HG03280 (cell line): ENCODE results near the gene DIP2B.
"Not testable (repeated sequence)": the region's sequence is repeated elsewhere in the genome, so short reads cannot be mapped to it uniquely, and the experiment has no call there.

Experiments
- ATAC-seq: cut with Tn5 transposase; IDR thresholded peaks from one replicate; pipeline ENCODE4 v1.9.1; 2021; ENCODE audit warnings: mild to moderate bottlenecking, moderate library complexity; ENCODE audit not compliant: unreplicated experiment

Gene DIP2B

DNA sequence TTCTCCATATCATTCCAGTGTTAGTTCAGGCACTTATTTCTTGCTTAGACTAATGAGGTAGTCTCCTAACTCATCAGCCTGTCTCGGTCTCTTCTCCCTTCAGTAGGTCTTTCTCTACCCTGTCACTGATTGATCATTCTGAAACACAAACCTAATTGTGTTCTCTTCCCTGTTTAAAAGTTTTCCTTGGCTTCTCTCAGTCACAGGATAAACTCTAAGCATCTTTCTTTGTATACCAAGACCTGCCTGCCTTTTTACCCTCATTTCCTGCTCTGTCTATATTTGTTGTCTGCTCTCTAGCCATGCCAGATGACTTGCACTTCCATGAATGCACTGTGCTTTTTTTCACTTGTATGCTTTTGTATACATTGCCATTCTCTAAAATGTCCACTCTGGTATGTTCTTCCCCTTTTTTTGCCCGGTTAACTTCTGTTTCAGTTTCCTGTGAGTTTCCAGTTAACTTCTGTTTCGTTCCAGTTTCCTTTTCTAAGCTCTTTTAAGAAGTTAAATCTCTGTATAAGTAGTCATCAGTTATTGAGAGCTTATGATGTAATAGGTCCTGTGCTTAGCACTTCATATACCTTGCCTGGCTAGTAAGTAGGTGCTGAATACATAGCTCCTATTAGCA, 12.8 kb downstream of the DIP2B start:
- peak; percentile 68 for ATAC-seq

DNA sequence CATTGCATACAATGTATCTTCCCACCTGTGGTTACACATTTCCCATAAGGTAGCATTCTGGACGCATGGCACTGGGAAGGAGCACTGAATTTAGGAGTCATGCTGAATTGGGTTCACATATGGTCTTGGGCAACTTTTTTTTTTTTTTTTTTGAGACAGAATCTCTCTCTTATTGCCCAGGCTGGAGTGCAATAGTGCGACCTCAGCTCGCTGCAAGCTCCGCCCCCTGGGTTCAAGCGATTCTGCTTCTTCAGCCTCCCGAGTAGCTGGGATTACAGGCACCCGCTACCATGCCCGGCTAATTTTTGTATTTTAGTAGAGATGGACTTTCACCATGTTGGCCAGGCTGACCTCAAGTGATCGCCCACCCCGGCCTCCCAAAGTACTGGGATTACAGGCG, 13.3 kb downstream of the DIP2B start:
- no peak for ATAC-seq

DNA sequence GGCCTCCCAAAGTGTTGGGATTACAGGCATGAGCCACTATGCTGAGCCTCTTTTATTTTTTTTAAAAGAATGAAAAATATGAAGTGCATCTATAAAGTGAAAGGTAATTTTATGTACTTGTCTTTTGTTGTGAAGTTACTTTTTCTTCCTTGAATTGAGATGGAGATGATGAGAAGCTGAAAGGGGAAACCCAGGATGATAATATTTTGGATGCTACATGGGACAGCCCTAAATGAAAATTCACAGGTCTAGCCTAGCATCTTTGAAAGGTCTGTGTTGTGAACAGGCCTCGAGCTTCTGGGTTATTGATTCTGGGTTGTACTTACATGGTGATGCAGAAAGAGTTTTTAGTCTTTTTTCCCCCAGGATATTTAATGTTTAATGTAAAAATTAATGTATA, 14.6 kb downstream of the DIP2B start:
- ATAC-seq = no peak

DNA sequence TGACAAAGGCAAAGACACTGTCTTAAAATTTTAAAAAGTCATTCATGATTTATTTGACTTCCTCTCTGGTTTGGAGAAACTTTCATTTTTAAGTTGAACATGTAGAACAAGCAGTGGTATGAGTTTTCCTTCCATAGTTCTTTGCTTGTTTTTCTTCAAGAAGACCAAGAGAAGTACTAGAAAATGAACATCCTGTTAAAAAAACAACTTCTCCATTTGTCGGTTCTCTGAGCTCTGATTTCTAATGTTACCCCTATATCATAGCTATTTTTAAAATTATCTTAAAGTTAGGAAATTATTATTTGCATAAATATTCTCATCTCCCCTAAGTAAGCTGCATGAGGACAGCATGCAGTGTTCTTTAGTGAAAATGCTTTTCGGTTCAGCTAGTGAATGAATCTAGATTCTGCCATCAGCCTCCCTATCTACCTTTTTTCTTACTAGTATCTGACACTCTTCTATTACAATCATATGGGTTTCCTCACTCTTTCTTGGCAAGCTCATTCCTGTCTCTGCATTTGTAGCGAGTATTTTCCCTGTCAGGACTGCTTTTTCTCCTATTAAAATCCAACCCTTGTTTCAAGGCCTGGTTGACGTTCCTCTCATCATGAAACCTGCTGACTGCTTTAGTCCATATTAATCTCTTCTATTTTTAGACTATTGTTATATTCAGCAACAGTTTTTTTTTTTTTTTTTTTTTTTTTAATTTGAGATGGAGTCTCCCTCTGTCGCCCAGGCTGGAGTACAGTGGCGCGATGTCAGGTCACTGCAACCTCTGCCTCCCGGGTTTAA, 15.8 kb downstream of the DIP2B start:
- no peak for ATAC-seq

DNA sequence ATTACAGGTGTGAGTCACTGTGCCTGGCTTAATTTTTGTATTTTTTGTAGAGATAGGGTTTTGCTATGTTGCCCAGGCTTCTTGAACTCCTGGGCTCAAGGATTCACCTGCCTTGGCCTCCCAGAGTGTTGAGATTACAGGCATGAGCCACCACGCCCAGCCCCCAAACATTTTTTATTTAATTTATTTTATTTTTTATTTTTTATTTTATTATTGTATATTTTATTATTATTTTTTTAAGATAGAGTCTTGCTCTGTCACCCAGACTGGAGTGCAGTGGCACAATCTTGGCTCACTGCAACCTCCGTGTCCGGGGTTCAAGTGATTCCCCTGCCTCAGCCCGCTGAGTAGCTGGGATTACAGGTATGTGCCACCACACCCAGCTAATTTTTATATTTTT, 17.0 kb downstream of the DIP2B start:
- ATAC-seq = not testable (repeated sequence)

DNA sequence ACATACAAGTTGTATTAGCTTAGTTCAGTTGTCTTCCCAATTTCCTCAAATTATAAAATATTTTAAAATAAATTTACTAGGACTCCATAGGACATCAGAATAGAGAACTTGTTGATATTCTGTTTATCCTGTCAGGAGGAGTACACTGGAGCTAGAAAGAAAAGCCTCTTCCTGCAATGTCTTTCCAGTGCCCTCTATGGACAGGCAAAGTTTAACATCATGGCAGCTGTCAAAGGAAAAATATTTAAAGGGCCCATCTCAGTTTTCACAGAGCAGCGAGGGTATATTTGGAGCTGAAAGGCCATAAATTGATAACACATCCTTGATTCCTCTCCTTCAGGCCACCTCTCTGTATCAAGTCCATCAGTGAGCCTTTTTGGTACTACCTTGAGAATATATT, 19.0 kb downstream of the DIP2B start:
- ATAC-seq = no peak

DNA sequence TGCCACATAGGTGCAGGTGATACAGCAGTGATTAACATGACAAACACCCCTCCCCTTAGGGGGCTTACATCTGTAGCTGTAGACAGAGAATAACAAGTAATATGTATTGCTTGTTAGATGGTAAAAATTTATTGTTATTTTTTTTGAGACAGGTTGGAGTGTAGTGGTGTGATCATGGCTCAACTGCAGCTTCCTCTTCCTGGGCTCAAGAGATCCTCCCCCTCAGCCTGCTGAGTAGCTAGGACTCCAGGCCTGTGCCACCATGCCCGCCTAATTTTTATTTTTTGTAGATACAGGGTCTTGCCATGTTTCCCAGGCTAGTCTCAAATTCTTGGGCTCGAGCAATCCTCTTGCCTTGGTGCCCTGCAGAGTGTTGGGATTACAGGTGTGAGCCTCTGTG, 19.8 kb downstream of the DIP2B start:
- ATAC-seq = no peak

DNA sequence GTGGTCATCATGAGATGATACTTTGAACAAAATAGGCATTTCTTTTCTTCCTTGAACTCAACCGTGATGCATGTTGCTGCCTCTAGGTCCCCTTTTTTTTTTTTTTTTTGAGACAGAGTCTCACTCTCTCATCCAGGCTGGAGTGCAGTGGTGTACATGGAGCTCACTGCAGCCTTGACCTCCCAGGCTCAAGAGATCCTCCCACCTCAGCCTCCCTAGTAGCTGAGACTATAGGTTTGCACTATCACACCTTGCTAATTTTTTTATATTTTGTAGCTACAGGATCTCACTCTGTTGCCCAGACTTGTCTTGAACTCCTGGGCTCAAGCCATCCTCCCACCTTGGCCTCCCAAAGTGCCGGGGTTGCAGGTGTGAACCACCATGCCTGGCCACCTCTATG, 20.6 kb downstream of the DIP2B start:
- no peak for ATAC-seq

DNA sequence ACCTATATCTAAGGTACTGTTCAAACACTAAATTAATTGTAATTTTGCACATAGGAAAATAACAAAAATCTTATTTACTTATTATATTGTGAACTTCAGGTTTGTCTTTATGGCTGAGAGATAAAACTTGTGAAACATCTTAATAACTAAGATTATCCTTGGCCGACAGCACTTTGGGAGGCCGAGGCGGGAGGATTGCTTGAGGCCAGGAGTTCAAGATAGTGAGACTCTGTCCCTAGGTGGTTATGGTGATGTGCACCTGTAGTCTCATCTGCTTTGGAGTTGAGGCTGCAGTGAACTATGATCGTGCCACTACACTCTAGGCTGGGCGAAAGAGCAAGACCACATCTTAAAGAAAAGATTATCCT, 22.6 kb downstream of the DIP2B start:
- no peak for ATAC-seq

DNA sequence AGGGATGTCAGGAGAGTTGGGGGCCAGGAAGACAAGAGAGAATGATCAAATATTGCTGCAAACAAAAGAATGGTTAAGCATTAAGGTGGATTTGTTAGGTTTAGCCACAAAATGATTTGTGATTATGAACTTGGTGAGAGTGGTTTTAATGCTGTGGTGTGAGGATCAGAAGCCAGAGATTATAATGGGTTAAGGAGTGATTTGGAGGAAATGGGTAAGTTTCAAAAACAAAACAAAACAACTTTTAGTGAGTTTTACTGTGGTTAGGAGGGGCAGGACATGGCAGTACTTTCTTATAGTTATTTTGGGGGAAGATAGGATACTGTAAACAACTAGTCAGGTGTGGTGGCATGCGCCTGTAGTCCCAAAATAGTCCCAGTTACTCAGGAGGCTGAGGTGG, 24.0 kb downstream of the DIP2B start:
- no peak for ATAC-seq

DNA sequence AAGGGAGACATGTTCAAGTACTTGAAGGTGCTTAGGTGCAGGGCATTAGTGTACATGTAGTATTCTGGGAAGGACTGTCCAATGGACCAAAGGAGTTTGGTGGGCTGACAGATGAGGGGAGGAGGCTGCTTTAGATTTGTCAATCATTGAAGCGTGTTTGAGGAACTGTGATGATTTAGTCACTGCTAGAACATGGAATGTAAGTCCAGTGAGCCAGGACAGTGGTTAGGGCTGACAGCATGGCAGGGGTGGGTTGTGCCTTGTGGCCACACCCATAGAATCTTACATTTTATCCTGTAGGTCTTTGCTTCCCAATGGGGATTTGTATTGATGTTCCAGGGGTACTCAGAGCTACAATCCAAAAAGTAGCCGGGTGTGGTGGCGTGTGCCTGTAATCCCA, 24.6 kb downstream of the DIP2B start:
- no peak for ATAC-seq

DNA sequence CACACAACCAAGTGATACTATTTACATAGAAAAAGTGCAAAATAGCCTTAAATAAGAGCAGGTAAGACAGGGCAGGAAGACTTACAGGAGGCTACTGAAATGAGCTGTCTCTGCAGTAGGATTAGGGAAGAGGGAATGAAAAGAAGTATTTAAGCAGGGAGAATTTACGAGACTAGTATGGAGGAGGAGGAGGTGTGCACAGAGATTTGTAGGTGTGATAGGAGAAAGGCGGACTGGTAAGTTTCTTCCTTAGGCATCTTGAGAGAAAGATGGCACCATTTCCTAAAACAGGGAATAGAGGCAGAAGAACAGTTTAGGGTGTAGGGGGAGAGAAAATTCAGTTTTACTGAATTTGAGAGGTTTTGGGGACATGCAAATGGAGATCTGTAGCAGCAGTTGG, 25.7 kb downstream of the DIP2B start:
- no peak for ATAC-seq

DNA sequence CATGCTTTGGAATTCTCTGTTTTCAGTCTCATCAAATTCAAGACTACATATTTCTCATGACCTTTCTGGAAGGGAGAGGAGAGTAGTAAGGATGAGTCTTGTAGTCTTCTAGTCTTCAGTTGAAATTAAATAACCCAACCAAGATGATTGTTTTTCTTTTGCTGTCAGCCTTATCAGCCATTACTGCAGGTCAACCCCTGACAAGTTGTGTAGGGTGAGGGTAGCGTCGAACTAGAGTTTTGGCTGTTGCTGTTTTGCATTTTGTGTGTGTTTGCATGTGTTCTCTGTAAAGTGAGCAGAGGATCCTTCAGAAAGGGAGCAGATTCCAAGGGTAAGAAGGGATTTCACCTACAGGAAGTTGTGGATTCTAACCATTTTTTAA, 28.4 kb downstream of the DIP2B start:
- no peak for ATAC-seq

DNA sequence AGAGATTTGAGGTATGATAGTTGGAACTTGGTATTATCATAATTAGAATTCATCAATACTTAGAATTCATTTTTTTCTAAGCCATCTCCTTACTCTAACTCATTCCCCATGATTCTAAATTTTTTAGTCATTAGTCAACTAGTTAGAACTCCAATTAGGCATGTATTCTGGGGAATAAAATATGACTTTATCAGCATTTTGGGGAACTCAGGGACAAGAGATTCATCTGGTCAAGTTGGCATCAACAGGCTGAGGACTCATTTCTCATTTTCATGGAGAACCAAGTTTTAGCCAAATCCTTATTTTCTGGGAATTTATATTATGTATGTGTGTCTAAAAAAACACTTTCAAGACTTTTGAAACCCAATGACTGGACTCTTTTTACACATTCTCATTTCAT, 29.2 kb downstream of the DIP2B start:
- ATAC-seq = no peak

DNA sequence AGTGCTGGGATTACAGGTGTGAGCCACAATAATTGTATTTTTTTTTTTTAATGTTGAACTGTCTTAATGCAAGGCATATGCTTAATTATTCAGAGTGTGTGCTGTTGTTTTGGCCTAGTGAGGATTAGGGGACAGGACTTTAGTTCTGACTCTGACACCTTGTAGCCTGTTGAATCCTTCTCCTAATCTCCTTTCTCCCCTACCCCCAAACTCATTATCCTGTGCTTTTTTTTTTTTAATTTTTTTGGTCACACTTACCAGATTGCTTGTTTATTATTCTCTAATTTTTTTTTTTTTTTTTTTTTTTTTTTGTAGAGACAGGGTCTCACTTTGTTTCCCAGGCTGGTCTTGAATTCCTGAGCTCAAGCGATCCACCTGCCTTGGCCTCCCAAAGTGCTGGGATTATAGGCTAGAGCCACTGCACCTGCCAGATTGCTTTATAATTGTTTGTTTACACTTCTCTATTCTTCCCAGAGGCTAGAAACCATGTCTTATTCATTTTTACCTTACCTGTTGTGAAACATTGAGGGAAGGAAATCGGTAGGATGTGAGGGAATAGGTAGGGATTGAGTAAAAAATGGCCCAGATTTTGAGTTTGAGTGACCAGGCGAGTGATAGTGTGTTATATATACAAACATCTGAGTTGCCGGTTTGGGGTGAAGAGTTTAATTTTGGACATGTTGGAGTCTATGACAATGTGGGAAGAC, 32.2 kb downstream of the DIP2B start:
- ATAC-seq = no peak

DNA sequence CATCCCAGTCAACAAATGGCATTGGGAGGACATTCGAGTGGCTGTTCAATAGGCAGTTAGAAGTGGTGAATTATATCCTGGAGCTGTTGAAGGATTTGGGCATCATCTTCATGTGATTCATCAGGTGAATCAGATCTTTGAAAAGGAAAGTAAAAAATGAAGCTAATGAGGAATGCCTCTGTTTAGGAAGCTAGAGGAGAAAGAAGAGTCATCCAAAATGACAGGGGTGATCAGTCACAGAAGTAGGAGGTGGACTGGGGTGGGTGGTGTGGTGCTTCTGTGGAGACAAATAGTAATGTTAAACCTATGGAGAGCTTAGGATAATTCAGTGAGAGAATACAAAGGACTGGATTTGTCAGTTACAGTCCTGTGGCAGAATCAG, 32.7 kb downstream of the DIP2B start:
- no peak for ATAC-seq

DNA sequence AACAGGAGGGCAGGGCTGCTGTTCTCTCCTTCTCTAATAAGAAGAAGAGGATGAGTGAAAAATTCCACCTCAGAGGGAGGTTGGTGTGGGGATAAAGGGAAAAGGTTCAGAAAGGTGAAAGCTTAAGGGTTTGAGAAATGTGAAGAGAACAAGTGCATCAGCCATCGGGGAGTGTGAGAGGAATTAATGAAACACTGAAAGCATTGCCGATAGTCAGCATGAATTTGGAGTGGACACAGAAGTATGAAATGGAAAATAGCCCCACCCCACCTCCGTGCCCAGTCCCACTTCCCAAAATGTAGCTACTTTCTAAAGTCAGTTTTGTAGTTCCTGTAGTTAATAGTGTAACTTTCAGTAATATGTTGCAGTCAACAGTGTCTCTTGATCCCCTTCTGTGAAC, 33.4 kb downstream of the DIP2B start:
- ATAC-seq = no peak

DNA sequence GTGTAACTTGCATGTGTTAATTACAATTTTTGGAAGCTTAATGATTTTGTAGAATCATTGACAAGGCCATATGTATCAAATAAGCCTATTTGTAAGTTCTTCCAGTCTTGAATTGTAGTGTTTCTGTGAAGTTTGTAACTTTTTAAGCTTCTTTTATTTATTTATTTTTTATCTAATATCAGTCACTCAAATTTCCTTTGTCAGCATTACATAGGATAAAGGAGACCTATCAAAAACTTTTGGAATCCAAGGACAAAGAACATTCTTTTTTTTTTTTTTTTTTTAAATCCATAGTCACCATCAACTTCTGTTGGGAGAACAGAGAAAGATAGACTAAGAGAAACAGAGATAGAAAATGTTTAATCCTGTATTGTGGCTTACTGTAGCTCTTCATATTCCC, 36.4 kb downstream of the DIP2B start:
- no peak for ATAC-seq

DNA sequence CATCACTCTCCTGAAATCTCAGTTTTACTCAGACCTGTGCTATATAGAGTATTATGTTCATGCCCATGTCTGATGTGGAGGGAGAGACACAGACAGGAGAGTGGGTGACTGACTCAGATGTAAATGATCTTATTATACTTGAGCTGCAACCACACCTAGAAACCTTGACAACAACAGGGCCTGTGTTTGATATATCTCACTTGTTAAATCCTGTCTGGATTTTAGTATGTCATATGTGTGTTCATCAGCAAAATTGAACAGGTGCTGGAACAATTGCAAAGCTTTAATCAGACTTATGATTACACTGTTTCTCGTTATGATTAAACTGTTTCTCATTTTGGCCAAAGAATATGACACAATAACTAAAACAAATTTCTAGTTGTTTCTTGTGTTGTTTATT, 37.7 kb downstream of the DIP2B start:
- ATAC-seq = no peak

DNA sequence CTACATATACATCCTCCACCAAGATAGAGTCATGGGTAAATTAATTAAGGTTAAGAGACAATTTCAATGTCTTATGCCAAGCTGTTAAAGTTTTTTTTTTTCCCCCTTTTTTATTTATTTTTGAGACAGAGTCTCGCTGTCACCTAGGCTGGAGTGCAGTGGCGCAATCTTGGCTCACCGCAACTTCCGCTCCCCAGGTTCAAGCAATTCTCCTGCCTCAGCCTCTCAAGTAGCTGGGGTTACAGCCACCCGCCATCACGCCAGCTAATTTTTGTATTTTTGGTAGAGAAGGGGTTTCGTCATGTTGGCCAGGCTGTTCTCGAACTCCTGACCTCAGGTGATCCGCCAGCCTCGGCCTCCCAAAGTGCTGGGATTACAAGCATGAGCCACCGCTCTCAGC, 38.4 kb downstream of the DIP2B start:
- not testable (repeated sequence) for ATAC-seq

DNA sequence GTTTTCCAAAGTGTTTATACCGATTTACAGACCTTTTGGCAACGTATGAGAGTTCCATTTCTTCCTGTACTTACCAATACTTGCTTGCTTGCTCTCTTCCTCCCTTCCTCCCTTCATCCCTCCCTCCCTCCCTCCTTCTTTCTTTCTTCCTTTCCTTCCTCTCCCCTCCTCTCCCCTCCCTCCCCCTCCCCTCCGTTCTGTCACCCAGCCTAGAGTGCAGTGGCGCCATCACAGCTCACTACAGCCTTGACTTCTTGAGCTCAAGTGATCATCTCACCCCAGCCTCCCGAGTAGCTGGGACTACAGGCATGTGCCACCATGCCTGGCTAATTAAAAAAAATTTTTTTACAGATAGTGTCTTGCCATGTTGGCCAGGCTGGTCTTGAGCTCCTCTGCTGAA, 40.4 kb downstream of the DIP2B start:
- ATAC-seq = no peak

DNA sequence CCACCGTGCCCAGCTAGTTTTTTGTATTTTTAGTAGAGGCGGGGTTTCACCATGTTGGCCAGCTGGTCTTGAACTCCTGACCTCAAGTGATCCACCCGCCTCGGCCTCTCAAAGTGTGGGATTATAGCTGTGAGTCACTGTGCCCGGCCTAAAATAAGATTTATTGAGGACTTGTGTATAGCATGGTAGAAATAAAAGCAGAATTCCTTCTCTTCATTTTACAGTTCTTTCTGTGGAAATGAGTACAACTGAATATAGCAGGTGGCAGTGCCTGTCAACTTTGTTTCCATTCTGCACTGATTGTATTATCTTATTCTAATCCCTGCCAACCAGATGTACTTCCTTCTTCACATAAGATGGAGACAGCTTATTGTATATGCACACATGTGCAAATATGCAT, 41.0 kb downstream of the DIP2B start:
- ATAC-seq = no peak
